Non-pigmented ciliary epithelial cell (primary cell): Measurements from ENCODE around the gene CYP4F3.
"Not testable (repeated sequence)": the region's sequence is repeated elsewhere in the genome, so short reads cannot be mapped to it uniquely, and the experiment has no call there.

Experiments
- DNase-seq: peaks from one replicate; pipeline ENCODE4 v3.0.0-alpha.2; 2010; ENCODE audit warnings: low read depth

Gene CYP4F3

DNA sequence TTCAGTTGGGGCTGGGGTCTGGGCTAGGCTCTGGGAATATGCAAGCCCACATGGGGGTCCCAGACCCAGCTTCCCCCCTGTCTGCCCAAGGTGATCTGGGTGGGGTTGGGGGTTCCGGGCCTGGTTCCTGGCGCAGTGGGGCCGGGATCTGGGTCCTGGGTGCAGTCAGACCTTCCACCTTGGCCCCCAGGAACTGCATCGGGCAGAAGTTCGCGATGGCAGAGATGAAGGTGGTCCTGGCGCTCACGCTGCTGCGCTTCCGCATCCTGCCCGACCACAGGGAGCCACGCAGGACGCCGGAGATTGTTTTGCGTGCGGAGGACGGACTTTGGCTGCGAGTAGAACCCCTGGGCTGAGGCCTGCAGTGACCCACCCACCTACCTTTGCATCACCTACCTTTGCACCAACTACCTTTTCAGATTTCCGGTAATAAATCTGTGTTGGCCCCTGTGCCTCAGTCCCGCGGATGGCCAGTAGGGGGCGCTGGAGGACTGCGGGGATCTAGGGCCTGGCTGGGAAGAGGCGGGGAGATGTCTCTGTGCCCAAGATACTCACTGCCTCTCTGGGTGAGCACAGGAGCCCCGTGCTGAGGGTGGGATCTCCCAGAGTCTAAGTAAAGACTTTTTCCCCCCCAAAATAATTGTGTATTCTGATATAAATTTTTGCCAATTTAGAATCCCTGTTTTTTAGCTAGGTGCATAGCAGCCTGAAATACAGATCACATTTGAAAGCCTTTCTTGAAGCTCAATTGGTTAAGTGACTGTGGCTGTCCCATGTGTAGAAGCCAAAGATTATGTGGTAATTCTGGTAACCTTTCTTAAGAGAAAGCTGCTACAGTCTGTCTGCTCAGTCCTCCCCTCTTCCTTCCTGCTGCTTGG is 11.5 kb upstream of the CYP4F3 start:
- no peak for DNase-seq

DNA sequence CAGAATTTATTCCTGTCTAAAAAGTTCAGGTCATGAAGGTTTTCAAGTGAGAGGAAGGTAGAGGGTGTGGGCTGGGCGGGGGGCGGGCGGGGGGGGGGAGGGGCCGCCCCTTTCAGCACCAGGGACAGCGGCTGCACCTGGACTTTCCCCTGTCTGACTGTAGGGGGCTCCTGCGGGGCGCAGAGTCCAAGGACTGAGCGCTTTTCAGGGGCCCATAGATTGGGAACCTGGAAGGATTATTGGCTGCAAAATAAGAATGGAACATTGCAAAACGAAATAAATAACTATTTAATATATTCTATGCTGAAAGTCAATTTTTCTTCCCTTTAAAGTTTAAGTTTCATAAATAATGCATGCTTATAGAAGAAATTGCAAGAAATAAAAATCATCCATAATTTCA is 8.9 kb upstream of the CYP4F3 start:
- DNase-seq, result no peak

DNA sequence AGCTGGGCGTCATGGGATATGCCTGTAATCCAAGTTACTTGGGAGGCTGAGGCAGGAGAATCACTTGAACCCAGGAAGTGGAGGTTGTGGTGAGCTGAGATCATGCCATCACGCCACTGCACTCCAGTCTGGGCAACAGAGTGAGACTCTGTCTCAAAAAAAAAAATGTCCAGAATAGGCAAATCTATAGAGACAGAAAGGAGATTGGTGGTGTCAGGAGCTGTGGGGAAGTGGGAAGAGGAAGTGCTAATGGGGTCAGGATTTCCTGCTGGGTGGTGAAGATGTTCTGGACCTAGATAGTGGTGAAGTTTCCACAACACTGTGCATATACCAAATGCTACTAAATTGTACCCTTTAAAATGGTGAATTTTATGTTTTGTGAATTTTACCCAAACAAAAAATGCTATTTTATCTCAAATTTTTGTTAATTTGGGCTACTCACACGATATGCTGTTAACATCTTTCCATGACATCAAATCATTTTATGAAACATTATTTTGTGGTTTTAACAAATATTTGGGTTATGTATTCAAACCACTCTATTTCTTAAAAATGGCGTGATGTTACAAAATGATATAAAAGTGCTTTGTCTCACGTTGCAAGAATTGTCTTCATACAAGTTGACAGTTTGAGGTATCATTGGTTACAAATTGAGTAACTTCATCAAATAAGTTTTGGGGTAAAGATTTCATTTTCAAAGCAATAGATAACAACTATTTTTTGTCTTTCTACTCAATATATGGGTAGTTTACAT is 7.4 kb upstream of the CYP4F3 start:
- DNase-seq, result no peak

DNA sequence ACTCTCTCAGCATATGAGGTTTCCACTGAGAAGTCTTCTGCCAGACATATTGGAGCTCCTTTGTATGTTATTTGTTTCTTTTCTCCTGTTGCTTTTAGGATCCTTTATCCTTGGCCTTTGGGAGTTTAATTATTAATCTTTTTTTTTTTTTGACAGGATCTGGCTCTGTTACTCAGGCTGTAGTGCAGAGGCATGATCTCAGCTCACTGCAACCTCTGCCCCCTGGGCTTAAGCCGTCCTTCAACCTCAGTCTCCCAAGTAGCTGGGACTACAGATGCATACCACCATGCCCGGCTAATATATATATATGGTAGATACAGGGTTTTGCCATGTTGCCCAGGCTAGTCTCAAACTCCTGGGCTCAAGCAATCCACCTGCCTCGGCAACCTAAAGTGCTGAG is 6.6 kb upstream of the CYP4F3 start:
- DNase-seq, result no peak

DNA sequence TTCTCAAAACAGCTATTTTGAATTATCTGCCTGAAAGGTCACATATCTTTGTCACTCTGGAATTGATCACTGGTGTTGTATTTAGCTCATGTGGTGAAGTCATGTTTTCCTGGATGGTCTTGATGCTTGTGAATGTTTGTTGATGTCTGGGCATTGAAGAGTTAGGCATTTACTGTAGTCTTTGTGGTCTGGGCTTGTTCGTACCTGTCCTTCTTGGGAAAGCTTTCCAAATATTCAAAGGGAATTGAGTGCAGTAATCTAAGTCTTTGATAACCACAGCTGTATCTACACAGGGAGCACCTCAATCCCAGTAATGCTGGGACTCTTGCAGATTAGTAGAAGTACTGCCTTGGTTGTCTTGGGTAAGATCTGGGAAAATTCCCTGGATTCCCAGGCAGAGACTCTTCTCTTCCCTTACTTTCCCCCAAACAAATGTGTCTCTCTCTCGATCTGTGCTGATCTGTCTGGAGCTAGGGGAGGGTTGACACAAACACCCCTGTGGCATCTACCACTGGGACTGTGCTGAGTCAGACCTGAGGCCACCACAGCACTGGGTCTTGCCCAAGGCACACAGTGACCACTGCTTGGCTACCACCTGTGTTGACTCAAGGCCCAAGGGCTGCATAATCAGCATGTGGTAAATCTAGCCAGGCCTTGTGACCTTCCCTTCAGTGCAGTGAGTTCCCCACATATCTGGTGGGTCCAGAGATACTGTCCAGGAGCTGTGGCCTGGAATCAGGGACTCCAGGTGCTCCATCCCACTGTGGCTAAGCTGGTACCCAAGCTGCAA is 5.5 kb upstream of the CYP4F3 start:
- DNase-seq, result no peak

DNA sequence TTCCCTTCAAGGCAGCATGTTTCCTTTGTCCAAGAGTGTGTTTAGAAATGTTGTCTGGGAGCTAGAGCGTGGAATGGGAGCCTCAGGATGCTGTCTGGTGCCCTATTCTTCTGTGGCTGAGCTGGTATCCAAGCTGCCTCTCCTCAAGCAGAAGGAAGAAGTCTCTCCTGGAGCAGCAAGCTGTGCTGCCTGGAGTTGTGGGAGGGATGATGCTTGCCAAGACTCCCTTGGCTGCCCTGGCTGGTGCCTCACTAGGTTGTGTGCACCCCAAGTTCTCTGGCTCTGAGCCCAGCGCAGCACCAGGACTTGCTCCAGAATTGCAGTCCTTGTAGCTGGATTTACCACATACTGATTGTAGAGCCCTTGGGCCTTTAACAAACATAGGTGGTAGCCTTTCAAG is 4.7 kb upstream of the CYP4F3 start:
- no peak for DNase-seq

DNA sequence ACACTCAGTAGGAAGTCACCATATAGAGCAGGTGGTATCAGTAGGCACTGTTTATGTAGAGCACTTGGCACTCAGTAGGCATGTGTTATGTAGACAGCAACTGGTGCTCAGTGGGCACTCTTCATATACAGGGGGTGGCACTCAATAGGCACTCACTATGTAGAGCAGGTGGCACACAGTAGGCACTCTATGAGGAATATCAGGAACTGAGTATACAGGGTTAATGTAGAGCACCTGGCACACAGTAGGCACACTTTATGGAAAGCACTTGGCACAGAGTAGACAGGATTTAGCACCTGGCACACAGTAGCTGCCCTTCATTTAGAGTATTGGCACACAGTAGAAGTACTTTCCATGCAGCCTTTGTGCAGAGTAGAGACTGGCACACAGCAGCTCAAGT is 1.1 kb upstream of the CYP4F3 start:
- no peak for DNase-seq

DNA sequence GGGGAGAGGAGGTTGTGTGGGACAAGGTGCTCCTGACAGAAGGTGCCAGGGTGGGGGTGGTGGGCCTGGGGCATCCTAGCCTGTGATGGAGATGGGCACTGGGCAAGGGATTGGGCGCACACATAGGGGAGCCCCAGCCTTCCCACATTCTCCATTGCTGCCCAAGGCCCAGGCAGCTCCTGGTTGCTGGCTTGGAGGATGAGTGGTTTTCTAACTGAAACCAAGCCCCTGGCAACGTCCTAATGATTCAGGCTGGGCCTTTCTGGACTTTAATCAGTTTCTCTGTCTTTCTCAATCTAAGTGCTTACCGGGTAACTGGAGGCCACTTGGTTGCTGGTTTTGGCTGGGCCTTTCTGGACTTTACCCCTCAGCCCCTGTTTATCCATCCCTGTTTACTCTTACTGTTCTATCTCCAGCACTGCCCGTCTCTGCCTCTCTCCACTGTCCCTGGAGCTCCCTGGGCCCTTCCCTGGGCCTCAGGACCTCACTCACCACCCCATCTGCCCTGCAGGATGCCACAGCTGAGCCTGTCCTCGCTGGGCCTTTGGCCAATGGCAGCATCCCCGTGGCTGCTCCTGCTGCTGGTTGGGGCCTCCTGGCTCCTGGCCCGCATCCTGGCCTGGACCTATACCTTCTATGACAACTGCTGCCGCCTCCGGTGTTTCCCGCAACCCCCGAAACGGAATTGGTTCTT is 354 bp downstream of the CYP4F3 start:
- DNase-seq, result no peak

DNA sequence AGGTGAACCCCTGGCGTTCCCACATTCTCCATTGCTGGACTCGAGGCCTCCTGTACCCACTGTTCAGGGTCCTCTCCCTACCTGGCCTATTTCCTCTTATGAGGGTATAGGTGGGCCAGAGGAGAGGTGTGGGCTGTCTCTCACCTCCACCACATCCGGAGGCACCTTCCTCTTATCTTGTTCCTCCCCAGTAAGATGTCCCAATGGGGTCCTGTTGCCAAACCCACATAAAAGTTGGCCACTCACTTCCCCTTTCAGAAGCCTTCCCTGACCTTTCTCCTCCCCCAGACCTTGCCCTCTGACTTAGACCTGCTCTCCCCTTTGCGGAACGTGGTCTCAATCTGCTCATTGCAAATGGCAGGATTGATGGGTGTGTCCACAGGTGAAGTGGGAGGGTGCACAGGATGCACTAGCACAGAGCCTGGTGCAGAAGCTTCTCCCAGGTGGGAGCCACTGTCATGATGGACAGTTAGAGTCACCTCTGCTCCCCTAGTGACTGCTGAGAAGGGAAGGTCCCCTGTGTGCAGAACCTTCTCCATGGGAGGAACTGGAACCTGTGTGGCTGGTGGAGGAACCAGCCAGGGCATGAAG is 1.3 kb downstream of the CYP4F3 start:
- DNase-seq, result no peak

DNA sequence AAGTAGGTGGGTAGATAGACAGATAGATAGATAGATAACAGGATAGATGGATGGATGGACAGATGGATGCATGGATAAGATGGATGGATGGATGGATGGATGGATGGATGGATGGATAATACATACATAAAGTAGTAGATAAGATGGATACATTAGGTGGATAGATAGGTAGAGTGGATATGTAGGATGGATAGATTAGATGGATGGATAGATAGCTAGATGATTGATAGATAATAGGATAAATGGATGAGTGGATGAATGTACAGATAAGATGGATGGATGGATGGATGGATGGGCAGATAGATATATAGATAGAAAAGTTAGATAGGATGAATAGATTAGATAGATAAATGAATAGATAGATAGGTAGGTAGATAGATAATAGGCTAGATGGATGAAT is 2.1 kb downstream of the CYP4F3 start:
- no peak for DNase-seq

DNA sequence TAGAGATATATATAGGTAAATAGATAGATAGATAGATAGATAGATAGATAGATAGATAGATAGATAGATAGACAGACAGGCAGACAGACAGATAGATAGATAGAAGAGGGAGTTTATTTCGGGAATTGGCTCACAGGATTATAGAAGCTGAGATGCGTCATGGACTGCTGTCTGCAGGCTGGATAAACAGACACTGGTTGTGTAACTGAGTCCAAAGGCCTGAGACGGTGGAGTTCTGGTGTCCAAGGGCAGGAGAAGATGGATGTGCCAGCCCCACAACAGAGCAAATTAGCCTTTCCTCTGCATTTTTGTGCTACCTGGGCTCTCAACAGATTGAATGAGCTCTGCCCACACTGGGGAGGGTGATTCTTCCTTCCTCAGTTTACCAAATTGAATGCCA is 2.7 kb downstream of the CYP4F3 start:
- DNase-seq, result no peak

DNA sequence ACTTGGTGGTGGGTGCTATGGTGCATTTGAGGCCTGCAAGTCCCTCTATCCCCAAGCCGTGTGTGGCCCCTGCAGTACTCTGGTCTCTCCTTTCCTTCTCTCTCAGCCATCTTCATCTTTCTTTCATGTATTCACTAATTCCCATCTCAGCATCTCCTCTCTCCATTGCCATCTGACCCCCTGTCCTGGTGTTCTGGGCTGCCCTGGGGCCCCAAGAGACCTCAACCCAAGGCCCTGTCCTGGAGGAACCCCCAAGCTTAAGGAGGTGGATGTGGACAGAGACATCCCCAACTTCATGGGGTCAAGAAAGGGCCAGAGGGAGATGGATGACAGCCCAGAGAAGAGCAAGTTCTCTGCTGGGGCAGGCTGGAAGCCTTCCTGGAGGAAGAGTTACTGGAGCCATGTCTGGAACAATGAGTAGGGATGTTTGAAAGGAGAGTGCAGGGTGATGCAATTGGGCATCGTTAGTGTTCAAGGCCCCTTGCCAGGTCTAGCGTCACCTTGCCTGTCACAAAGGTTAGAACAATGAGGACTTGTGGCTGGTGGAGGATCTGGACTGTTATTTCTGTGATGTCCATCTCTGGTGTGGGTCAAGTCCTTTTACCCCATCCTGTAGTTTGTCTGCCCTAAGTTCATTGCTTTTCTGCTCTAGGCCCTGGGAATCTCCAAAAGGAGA is 3.5 kb downstream of the CYP4F3 start:
- DNase-seq, result no peak

DNA sequence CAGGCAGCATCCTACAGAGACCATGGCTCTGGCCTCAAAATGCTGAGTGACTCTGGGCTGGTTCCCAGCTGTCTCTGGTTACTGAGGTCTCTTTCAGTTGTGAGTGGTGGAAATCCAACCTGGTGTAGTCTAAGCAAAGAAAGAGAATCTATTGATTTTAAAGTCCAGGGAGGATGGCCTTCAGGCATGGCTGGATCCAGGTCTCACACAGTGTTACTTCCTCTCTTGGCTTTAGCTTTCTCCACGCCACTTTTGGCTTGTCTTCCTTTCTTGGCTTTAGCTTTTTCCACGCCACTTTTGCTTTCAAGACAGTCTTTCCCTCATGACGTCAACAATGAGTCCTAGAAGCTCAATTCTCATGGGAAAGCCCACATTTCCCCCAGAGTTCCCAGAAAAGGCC is 4.1 kb downstream of the CYP4F3 start:
- no peak for DNase-seq

DNA sequence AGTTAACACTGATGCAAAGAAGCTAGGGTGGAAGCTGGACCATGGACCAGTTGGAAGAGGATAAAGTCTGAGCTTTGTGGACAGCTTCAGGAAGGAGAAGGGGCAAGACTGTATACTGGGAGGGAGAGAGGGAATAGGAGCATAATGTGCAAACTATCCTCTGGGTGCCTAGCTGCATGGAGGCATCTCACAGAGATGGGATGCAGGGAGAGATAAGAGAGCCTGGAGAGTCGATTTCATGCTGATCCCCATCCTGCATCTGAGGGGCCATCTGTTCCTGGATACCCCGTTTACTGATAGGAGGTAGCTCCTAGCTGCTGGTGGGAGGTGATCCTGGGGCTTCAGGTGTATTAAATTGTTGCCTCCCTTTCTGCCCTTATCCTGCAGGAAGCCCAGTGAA is 8.8 kb downstream of the CYP4F3 start:
- DNase-seq, result no peak

DNA sequence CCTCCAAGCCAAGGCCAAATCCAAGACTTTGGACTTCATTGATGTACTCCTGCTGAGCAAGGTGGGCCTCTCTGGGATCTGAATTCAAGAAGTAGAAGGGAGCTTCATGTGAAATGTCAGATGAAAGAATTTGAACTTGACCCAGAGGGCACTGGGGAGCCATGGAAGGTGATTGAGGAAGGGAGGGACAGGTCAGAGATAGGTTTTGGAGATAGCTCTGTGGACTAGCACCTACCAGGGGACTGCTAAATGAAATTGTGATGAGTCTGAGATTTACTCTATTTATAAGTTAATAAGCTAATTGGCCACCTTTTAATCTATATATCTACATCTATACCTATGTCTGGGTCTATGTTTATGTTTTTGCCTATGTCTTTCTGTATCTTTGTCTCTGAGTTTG is 9.4 kb downstream of the CYP4F3 start:
- DNase-seq, result not testable (repeated sequence)

DNA sequence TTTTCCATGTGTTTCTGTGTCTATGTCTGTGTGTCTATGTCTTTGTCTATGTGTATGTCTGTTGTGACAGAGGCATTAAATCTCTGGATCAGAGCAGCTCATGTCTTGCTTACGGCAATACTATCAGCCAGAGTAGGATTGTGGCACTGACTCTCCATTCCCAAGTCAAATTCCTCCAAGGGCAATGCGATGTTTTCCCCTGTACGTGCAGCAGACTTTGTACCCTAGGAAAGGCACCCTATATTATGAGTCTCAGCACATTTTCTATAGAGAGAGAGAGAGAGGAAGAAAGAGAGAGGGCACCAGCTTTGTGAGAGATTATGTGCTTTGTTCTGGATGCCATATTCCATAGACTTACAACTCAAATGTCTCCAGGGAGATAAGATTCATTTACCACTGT is 11.1 kb downstream of the CYP4F3 start:
- no peak for DNase-seq

DNA sequence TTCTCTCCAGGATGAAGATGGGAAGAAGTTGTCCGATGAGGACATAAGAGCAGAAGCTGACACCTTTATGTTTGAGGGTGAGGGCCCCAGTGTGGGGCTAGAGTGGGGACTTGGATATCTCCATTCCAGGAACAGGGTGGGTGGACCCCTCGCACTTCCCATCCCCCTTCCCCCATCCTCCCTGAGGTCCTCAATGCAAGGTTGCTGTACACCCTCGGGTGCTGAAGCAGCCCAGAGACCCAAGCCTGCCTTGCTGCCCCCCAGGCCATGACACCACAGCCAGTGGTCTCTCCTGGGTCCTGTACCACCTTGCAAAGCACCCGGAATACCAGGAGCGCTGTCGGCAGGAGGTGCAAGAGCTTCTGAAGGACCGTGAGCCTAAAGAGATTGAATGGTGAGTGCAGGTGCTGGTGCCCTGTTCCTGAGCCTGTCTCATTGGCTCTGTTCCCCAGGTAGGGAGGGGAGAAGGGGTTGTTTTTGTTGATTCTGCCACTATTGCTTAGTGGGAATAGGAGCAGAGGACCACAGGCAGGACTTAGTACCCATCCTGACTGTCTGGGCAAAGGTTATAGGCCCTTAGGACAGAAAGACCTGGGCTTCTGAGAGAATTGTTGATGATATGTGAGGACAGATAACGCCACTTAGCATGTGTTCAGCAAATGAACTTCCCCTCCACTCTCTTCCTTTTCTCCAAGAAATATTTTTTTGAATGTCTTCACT is 12.0 kb downstream of the CYP4F3 start:
- no peak for DNase-seq

DNA sequence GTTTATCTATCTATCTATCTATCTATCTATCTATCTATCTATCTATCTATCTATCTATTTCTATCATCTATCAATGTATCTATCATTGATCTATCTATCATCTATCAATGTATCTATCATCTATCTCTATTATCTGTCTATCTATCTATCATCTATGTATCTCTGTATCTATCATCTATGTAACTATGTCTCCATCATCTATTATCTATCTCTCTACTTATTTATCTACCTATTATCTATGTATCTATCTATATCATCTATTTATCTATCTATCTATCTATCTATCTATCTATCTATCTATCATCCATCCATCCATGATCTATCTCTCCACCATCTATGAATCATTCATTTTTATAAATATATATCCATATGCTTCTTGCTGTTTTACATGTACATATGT is 15.8 kb downstream of the CYP4F3 start:
- no peak for DNase-seq

DNA sequence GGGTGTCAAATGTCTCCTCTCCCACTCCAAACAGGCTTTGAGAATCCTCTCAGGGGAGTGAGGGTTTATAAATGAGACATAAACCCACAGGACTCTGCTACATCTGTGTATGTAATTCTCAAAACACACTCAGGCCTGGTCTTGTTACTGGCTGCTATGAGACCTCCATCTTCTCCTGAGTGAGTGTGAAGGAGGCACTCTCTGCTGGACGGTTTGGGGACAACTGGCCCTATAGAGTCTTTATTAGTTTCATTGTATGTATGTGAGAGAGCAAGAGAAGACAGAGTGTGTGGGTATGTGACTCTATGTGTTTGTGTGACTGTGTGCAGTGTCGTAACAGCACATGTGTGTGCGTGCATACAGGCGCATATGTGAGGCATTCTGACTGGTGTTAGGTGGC is 22.6 kb downstream of the CYP4F3 start:
- no peak for DNase-seq

DNA sequence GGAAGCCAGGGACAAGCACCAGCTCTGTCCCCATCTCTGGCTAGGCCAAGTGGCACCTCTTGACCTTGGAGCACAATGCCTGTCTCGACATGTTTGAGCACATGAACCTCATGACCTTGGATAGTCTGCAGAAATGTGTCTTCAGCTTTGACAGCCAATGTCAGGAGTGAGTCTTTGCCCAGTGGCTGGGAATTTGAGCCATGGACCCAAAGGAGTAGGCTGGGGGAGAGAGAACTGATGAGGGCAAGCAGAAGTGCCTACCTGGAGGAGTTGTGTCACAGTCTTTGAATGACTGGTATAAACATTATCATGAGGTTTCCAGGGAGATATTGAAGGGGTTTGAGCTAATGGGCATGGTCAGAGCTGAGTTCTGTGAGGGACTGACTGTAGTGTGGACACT is 25.5 kb downstream of the CYP4F3 start:
- no peak for DNase-seq

DNA sequence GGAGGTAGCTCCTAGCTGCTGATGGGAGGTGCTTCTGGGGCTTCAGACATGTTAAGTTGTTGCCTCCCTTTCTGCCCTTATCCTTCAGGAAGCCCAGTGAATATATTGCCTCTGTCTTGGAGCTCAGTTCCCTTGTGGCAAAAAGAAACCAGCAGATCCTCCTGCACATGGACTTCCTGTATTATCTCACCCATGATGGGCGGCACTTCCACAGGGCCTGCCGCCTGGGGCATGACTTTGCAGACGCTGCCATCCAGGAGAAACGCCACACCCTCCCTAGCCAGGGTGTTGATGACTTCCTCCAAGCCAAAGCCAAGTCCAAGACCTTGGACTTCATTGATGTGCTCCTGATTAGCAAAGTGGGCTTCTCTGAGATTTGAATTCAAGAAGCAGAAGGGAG is 26.2 kb downstream of the CYP4F3 start:
- DNase-seq, result no peak
